GM19467 (cell line): Measurements from ENCODE around the gene NOS1.

Source experiments
- ATAC-seq: cut with Tn5 transposase; IDR thresholded peaks from one replicate; pipeline ENCODE4 v1.9.1; 2021; ENCODE audit warnings: mild to moderate bottlenecking, moderate library complexity; ENCODE audit not compliant: unreplicated experiment

The NOS1 gene

GRCh38 chr12:117331691-117332090 is 29.7 kb downstream of the NOS1 start:
- ATAC-seq: no peak

GRCh38 chr12:117330441-117331113 is 30.8 kb downstream of the NOS1 start:
- ATAC-seq: no peak

GRCh38 chr12:117329756-117330155 is 31.7 kb downstream of the NOS1 start:
- ATAC-seq: no peak

- ATAC-seq: no peak
Measured at GRCh38 chr12:117328556-117329100, 32.8 kb downstream of the NOS1 start.

GRCh38 chr12:117322428-117322827 is 39.0 kb downstream of the NOS1 start:
- no peak for ATAC-seq

- no peak for ATAC-seq
Measured at GRCh38 chr12:117321572-117321971, 39.9 kb downstream of the NOS1 start.

- no peak for ATAC-seq
Measured at GRCh38 chr12:117318591-117318990, 42.8 kb downstream of the NOS1 start.

- ATAC-seq: no peak
Measured at GRCh38 chr12:117316336-117316735, 45.1 kb downstream of the NOS1 start.

- no peak for ATAC-seq
Measured at GRCh38 chr12:117313926-117314325, 47.5 kb downstream of the NOS1 start.

- no peak for ATAC-seq
Measured at GRCh38 chr12:117312770-117313169, 48.7 kb downstream of the NOS1 start.

GRCh38 chr12:117309276-117309925 is 52.0 kb downstream of the NOS1 start:
- ATAC-seq: no peak

- ATAC-seq: no peak
Measured at GRCh38 chr12:117300174-117300573, 61.3 kb downstream of the NOS1 start.

- ATAC-seq: no peak
Measured at GRCh38 chr12:117298648-117299225, 62.7 kb downstream of the NOS1 start.

- no peak for ATAC-seq
Measured at GRCh38 chr12:117298191-117298590, 63.2 kb downstream of the NOS1 start.

- ATAC-seq: no peak
Measured at GRCh38 chr12:117294189-117294603, 67.2 kb downstream of the NOS1 start.

- no peak for ATAC-seq
Measured at GRCh38 chr12:117293510-117293909, 67.9 kb downstream of the NOS1 start.

- ATAC-seq: no peak
Measured at GRCh38 chr12:117292688-117293087, 68.7 kb downstream of the NOS1 start.

- no peak for ATAC-seq
Measured at GRCh38 chr12:117284140-117284539, 77.3 kb downstream of the NOS1 start.

GRCh38 chr12:117282490-117282889 is 78.9 kb downstream of the NOS1 start:
- no peak for ATAC-seq

GRCh38 chr12:117280019-117280680 is 81.3 kb downstream of the NOS1 start:
- ATAC-seq: no peak

GRCh38 chr12:117279606-117280005 is 81.8 kb downstream of the NOS1 start:
- no peak for ATAC-seq
